DOHH2 (cell line): ENCODE measurements around the gene TRIAP1.

Experiments used
- H3F3A ChIP-seq: fragments of 200-600 bp; sonication (generic), shearing (Covaris generic); 2 replicates; pipeline ENCODE4 v1.6.0; 2016; ENCODE audit warnings: antibody characterized with exemption, mild to moderate bottlenecking; ENCODE audit not compliant: control insufficient read depth, insufficient read depth
- H3K27ac ChIP-seq: fragments of 200-600 bp; sonication (generic); 2 replicates; pipeline ENCODE4 v1.5.1; 2014; ENCODE audit warnings: low read depth, mild to moderate bottlenecking, low read length, moderate library complexity
- H3K27me3 ChIP-seq: fragments of 200-600 bp; sonication (generic); 2 replicates; pipeline ENCODE4 v1.6.1; 2014; ENCODE audit warnings: mild to moderate bottlenecking, low read length, mixed read lengths; ENCODE audit not compliant: control insufficient read depth
- H3K36me3 ChIP-seq: fragments of 200-600 bp; sonication (generic); 2 replicates; pipeline ENCODE4 v1.6.1; 2014; ENCODE audit warnings: mild to moderate bottlenecking, low read length, moderate library complexity, mixed read lengths; ENCODE audit not compliant: control insufficient read depth
- H3K4me1 ChIP-seq: fragments of 200-600 bp; sonication (generic); 2 replicates; pipeline ENCODE4 v1.6.1; 2014; ENCODE audit warnings: mild to moderate bottlenecking, low read length, mixed read lengths; ENCODE audit not compliant: control insufficient read depth
- H3K4me2 ChIP-seq: fragments of 200-600 bp; sonication (generic); 2 replicates; pipeline ENCODE4 v1.6.0; 2014; ENCODE audit warnings: mild to moderate bottlenecking, low read length, moderate library complexity
- H3K4me3 ChIP-seq: fragments of 200-600 bp; sonication (generic); 2 replicates; pipeline ENCODE4 v1.5.1; 2014; ENCODE audit warnings: mild to moderate bottlenecking, low read length, mixed read lengths
- H3K79me2 ChIP-seq: fragments of 200-600 bp; sonication (generic); 2 replicates; pipeline ENCODE4 v1.6.1; 2014; ENCODE audit warnings: mild to moderate bottlenecking, low read length, mixed read lengths; ENCODE audit not compliant: control insufficient read depth
- H3K9me2 ChIP-seq: fragments of 200-600 bp; sonication (generic); replicated peaks from 2 replicates; pipeline ENCODE4 v1.6.1; 2014; ENCODE audit warnings: mild to moderate bottlenecking, low read length, mixed read lengths; ENCODE audit not compliant: control insufficient read depth
- H3K9me3 ChIP-seq: fragments of 200-600 bp; sonication (generic); 2 replicates; pipeline ENCODE4 v1.6.1; 2014; ENCODE audit warnings: antibody characterized with exemption, low read length, mixed read lengths; ENCODE audit not compliant: control insufficient read depth, insufficient read depth
- H4K20me1 ChIP-seq: fragments of 200-600 bp; sonication (generic); 2 replicates; pipeline ENCODE4 v1.6.0; 2014; ENCODE audit warnings: low read depth, mild to moderate bottlenecking, antibody characterized with exemption, low read length, moderate library complexity; ENCODE audit not compliant: control insufficient read depth, insufficient read depth
- EZH2phosphoT487 ChIP-seq: fragments of 200-600 bp; sonication (generic); IDR thresholded peaks from 2 replicates; pipeline ENCODE4 v1.6.1; 2017; ENCODE audit warnings: borderline replicate concordance, mild to moderate bottlenecking, antibody characterized with exemption, low read length, moderate library complexity, mixed read lengths
- TF ChIP-seq, protein P1 (sequence below): fragments of 200-600 bp; sonication (generic); IDR thresholded peaks from one replicate; pipeline ENCODE4 v1.5.1; 2014; ENCODE audit warnings: antibody characterized with exemption, mild to moderate bottlenecking, low read depth, low read length; ENCODE audit not compliant: poor library complexity, severe bottlenecking

The TRIAP1 gene

GRCh38 chr12:120445911-120446843 lies at the start of gene TRIAP1, which contains the start of gene GATC:
Gene TRIAP1, minus strand, starts transcription at chr12:120446384. Its CDS starts 12 bp downstream, at chr12:120446372.
Gene GATC, plus strand, starts transcription at chr12:120446444. Its CDS starts 37 bp downstream, at chr12:120446481.
- Histone ChIP-seq H3K36me3 (peaks cover 70% of the 10 kb centered on the region), H3K9me2 (no peaks in the 10 kb centered on the region), H3K79me2 (peaks cover 92% of the 10 kb centered on the region), H3K4me3 (peak within 1 kb of the TSS; percentile 97), H3F3A (peaks cover 13% of the 10 kb centered on the region), H4K20me1 (no peaks in the 10 kb centered on the region), H3K27ac (peak within 1 kb of the TSS; percentile 69), H3K4me2 (peak within 1 kb of the TSS; percentile 78), H3K27me3 (no peaks in the 10 kb centered on the region), H3K9me3 (no peaks in the 10 kb centered on the region), H3K4me1 (peaks cover 33% of the 10 kb centered on the region)
- TF ChIP-seq EZH2phosphoT487, result no peak
- TF ChIP-seq, protein P1, sequence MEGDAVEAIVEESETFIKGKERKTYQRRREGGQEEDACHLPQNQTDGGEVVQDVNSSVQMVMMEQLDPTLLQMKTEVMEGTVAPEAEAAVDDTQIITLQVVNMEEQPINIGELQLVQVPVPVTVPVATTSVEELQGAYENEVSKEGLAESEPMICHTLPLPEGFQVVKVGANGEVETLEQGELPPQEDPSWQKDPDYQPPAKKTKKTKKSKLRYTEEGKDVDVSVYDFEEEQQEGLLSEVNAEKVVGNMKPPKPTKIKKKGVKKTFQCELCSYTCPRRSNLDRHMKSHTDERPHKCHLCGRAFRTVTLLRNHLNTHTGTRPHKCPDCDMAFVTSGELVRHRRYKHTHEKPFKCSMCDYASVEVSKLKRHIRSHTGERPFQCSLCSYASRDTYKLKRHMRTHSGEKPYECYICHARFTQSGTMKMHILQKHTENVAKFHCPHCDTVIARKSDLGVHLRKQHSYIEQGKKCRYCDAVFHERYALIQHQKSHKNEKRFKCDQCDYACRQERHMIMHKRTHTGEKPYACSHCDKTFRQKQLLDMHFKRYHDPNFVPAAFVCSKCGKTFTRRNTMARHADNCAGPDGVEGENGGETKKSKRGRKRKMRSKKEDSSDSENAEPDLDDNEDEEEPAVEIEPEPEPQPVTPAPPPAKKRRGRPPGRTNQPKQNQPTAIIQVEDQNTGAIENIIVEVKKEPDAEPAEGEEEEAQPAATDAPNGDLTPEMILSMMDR, result no peak

DNA sequence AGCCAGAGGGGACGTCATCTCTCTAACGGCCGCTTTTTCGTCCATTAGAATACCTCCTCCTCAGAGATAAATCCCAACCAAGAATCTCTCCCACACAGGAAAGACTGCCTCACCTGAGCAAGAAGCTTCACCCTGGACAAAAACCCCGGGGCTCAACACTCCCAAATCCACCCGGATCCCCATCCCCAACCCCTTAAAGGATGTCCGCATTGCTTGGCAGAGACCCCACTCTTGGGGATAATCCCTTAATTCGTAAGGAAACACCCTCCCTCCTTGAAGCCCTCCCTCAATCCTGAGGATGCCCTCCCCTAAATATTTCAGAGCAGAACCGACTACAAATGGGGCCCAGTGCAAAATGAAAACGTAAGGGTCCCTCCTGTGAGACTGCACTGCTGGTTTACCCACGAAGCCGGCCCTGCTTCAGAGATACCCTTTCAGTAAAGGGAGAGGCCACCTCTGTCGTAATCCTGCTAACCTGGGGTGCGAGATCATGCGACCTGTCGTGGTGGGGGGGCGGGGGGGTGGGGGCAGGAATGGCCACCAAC lies 49.1 kb upstream of the TRIAP1 start:
- H3K4me3 ChIP-seq, result peak overlapping the region; percentile 97
- H3K9me2 ChIP-seq, result no peaks in the 10 kb centered on the region
- H3K27ac ChIP-seq, result no peak overlapping the region
- peaks cover 20% of the 10 kb centered on the region for H3K4me1 ChIP-seq
- peaks cover 34% of the 10 kb centered on the region for H3K79me2 ChIP-seq
- peaks cover 34% of the 10 kb centered on the region for H3F3A ChIP-seq
- no peaks in the 10 kb centered on the region for H3K27me3 ChIP-seq
- H4K20me1 ChIP-seq, result peaks cover 11% of the 10 kb centered on the region
- TF ChIP-seq EZH2phosphoT487, result no peak
- TF ChIP-seq, protein P1, result no peak
- peaks cover 47% of the 10 kb centered on the region for H3K36me3 ChIP-seq
- H3K9me3 ChIP-seq, result no peaks in the 10 kb centered on the region
- peak overlapping the region; percentile 99 for H3K4me2 ChIP-seq

DNA sequence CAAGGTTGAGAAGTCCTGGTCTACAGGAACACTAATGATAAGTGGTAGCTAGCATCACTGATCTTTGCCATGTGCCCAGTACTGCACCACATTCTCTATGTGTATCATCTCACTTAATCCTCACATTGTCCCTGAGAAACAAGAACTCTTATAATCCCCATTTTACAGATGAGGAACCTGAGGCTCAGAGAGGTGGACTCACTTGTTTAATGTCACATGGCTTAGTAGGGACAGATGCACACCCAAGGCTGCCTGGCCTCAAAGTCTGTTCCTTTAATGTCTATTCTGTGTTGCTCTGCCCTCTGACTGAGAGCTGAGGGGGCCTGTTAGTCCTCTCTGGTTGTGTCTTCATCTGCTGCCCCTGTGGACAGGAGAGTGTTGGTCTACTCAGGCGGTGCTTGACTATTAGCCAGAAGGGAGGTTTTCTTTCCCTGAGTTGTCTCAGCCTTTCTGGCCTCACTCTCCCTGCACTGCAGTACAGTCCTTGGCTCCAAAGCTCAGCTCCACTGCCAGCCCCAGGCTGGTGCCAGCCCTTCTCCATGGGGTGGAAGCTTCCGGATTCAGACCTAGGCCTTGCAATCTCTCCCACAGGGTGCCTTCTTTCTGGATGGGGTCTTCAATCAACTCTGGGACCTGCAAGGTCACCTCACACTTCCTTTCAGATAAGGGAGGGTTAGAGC lies 44.8 kb upstream of the TRIAP1 start:
- TF ChIP-seq EZH2phosphoT487, result no peak
- TF ChIP-seq, protein P1, result no peak
- Histone ChIP-seq H3K27ac (no peak overlapping the region), H3K4me1 (peaks cover 29% of the 10 kb centered on the region), H4K20me1 (no peaks in the 10 kb centered on the region), H3K79me2 (peaks cover 10% of the 10 kb centered on the region), H3K36me3 (peaks cover 10% of the 10 kb centered on the region), H3F3A (peaks cover 4% of the 10 kb centered on the region), H3K4me2 (no peak overlapping the region), H3K27me3 (no peaks in the 10 kb centered on the region), H3K9me3 (no peaks in the 10 kb centered on the region), H3K4me3 (no peak overlapping the region), H3K9me2 (no peaks in the 10 kb centered on the region)
